ENCODE results near the gene FAM111A.

The FAM111A gene

GRCh38 chr11:59174664-59175033 lies 32.0 kb downstream of the FAM111A start:
- ChIA-PET POLR2A (no interaction called here), CTCF (interaction anchor here (0.6 to 6.7 kb wide), 6 partner anchors 12 to 535 kb away, joined by 3 to 78 read pairs (median 4); no protein-coding TSS in a partner anchor)
- Histone ChIP-seq H3K9me3 (ENCODE audit: control insufficient read depth, insufficient read depth, low read depth, low read length) (no peaks in the 10 kb centered on the region), H3K27ac (ENCODE audit: extremely low read depth, low read depth, low read length) (no peak overlapping the region), H3K4me3 (ENCODE audit: low read depth, low read length) (no peak overlapping the region), H3K4me1 (ENCODE audit: control insufficient read depth, insufficient read depth, low read length) (no peaks in the 10 kb centered on the region; the same call in 1 of the 2 replicates), H3K36me3 (ENCODE audit: control insufficient read depth in 2 of 2, insufficient read depth in 1 of 2, low read length in 2 of 2) (no peaks in the 10 kb centered on the region)
- no peak for TF ChIP-seq KLF8 (tag by site-specific recombination; IDR thresholded peaks at IDR 0.05)
- TF ChIP-seq HOXA7 (CRISPR knock-in tag; IDR thresholded peaks at IDR 0.05; ENCODE audit: borderline replicate concordance): no peak
- TF ChIP-seq ZNF621 (tag by site-specific recombination; IDR thresholded peaks at IDR 0.05): no peak
- no peak for TF ChIP-seq ZBTB21 (tag by site-specific recombination; IDR thresholded peaks at IDR 0.05)
- TF ChIP-seq ZNF664 (tag by site-specific recombination; IDR thresholded peaks at IDR 0.05): no peak
- no peak for TF ChIP-seq ZNF202 (tag by site-specific recombination; IDR thresholded peaks at IDR 0.05; ENCODE audit: borderline replicate concordance)
- no peak for TF ChIP-seq KLF9 (tag by site-specific recombination; IDR thresholded peaks at IDR 0.05; ENCODE audit: low read depth)
- TF ChIP-seq SP3 (tag by site-specific recombination; IDR thresholded peaks at IDR 0.05): no peak
- TF ChIP-seq PRDM1 (tag by site-specific recombination; IDR thresholded peaks at IDR 0.05): no peak
- no peak for TF ChIP-seq ZNF140 (tag by site-specific recombination; IDR thresholded peaks at IDR 0.05)
- no peak for TF ChIP-seq REPIN1 (tag by site-specific recombination; IDR thresholded peaks at IDR 0.05; ENCODE audit: low read depth)

DNA sequence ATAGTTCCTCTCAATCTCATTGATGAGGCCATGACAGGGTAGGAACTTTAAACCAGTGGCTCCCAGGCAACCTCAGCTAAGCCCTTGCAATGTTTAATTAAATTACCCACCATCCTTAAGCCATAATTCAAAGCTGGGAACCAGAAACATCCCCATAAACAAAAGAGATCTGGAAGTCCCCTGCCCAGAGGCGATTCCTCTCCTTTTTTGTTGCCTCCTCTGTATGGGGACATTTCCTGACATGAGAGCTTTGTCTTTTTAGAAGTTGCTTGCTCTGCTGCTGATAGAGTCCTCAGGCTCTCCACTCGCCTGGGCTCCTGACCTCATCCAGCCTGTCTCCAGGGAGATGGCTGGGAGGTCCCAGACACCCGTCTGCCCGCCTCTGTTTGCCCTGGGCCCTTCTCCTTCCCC lies 32.4 kb downstream of the FAM111A start:
- POLR2A ChIA-PET: no interaction called here
- no peaks in the 10 kb centered on the region for H3K9me3 ChIP-seq (ENCODE audit: control insufficient read depth, insufficient read depth, low read depth, low read length)
- no peak overlapping the region for H3K27ac ChIP-seq (ENCODE audit: extremely low read depth, low read depth, low read length)
- H3K36me3 ChIP-seq (ENCODE audit: control insufficient read depth in 2 of 2, insufficient read depth in 1 of 2, low read length in 2 of 2): no peaks in the 10 kb centered on the region
- H3K4me1 ChIP-seq (ENCODE audit: control insufficient read depth, insufficient read depth, low read length): no peaks in the 10 kb centered on the region; the same call in 1 of the 2 replicates
- H3K4me3 ChIP-seq (ENCODE audit: low read depth, low read length): no peak overlapping the region
- CTCF ChIA-PET: interaction anchor here (1.4 to 6.7 kb wide), 6 partner anchors 11 to 505 kb away, joined by 3 to 78 read pairs (median 4); no protein-coding TSS in a partner anchor
- TF ChIP-seq, protein P1, sequence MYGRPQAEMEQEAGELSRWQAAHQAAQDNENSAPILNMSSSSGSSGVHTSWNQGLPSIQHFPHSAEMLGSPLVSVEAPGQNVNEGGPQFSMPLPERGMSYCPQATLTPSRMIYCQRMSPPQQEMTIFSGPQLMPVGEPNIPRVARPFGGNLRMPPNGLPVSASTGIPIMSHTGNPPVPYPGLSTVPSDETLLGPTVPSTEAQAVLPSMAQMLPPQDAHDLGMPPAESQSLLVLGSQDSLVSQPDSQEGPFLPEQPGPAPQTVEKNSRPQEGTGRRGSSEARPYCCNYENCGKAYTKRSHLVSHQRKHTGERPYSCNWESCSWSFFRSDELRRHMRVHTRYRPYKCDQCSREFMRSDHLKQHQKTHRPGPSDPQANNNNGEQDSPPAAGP (tag by site-specific recombination; IDR thresholded peaks at IDR 0.05): no peak

DNA sequence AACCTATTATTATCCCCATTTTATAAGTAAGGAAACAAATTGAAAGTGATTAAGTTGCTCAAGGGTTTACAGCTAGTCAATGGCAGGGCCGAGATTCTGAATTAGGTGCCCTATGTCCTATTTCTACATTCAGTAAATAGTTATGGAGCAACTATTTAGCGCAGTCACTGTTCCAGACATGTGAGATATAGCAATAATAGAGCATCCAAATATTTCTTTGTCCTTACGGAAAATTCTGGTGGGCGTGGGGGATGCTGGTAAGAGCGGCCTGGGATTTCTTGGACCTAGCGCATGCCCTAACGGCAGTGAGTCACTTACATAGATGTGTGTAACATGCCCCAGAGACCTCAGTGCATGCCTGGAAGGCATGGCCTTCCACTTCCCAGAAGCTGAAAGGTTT lies 33.7 kb downstream of the FAM111A start:
- POLR2A ChIA-PET: no interaction called here
- CTCF ChIA-PET: interaction anchor here (0.7 to 6.7 kb wide), 5 partner anchors 9 to 30 kb away, joined by 3 to 78 read pairs (median 8); no protein-coding TSS in a partner anchor
- no peaks in the 10 kb centered on the region; the same call in 1 of the 2 replicates for H3K4me1 ChIP-seq (ENCODE audit: control insufficient read depth, insufficient read depth, low read length)
- no peaks in the 10 kb centered on the region for H3K9me3 ChIP-seq (ENCODE audit: control insufficient read depth, insufficient read depth, low read depth, low read length)
- H3K27ac ChIP-seq (ENCODE audit: extremely low read depth, low read depth, low read length): no peak overlapping the region
- TF ChIP-seq GLIS2 (tag by site-specific recombination; IDR thresholded peaks at IDR 0.05) (no peak), ZNF571 (tag by site-specific recombination; IDR thresholded peaks at IDR 0.05) (no peak), ZNF221 (tag by site-specific recombination; IDR thresholded peaks at IDR 0.05; ENCODE audit: borderline replicate concordance) (no peak), REPIN1 (tag by site-specific recombination; IDR thresholded peaks at IDR 0.05; ENCODE audit: low read depth) (no peak), ZNF776 (tag by site-specific recombination; IDR thresholded peaks at IDR 0.05; ENCODE audit: borderline replicate concordance) (no peak), ZNF558 (tag by site-specific recombination; IDR thresholded peaks at IDR 0.05) (no peak), FEZF1 (tag by site-specific recombination; IDR thresholded peaks at IDR 0.05) (no peak), ZNF747 (tag by site-specific recombination; IDR thresholded peaks at IDR 0.05) (no peak), SCRT2 (tag by site-specific recombination; IDR thresholded peaks at IDR 0.05) (no peak), ZNF423 (tag by site-specific recombination; IDR thresholded peaks at IDR 0.05) (no peak), ZNF510 (tag by site-specific recombination; IDR thresholded peaks at IDR 0.05; ENCODE audit: insufficient replicate concordance) (no peak), GLI4 (tag by site-specific recombination; IDR thresholded peaks at IDR 0.05) (no peak), ZNF621 (tag by site-specific recombination; IDR thresholded peaks at IDR 0.05) (no peak)
- TF ChIP-seq, protein P2, sequence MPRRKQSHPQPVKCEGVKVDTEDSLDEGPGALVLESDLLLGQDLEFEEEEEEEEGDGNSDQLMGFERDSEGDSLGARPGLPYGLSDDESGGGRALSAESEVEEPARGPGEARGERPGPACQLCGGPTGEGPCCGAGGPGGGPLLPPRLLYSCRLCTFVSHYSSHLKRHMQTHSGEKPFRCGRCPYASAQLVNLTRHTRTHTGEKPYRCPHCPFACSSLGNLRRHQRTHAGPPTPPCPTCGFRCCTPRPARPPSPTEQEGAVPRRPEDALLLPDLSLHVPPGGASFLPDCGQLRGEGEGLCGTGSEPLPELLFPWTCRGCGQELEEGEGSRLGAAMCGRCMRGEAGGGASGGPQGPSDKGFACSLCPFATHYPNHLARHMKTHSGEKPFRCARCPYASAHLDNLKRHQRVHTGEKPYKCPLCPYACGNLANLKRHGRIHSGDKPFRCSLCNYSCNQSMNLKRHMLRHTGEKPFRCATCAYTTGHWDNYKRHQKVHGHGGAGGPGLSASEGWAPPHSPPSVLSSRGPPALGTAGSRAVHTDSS (tag by site-specific recombination; IDR thresholded peaks at IDR 0.05): no peak
- TF ChIP-seq, protein P3, sequence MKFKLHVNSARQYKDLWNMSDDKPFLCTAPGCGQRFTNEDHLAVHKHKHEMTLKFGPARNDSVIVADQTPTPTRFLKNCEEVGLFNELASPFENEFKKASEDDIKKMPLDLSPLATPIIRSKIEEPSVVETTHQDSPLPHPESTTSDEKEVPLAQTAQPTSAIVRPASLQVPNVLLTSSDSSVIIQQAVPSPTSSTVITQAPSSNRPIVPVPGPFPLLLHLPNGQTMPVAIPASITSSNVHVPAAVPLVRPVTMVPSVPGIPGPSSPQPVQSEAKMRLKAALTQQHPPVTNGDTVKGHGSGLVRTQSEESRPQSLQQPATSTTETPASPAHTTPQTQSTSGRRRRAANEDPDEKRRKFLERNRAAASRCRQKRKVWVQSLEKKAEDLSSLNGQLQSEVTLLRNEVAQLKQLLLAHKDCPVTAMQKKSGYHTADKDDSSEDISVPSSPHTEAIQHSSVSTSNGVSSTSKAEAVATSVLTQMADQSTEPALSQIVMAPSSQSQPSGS (tag by site-specific recombination; IDR thresholded peaks at IDR 0.05; ENCODE audit: low read depth): no peak
- no peak overlapping the region for H3K4me3 ChIP-seq (ENCODE audit: low read depth, low read length)
- peaks cover 0 to under 1% of the 10 kb centered on the region in 2 experiments; a peak in 1 of 3 replicates for H3K36me3 ChIP-seq (ENCODE audit: control insufficient read depth in 2 of 2, insufficient read depth in 1 of 2, low read length in 2 of 2)
